Measurements from ENCODE around the gene FADS6. TPM values are rescaled to one million over a fixed set of nuclear protein-coding genes. Genes with fewer than 3 reads are reported as not detected.

Gene FADS6
- total RNA-seq, 1 experiment from 2014 or later = 1.2 TPM

DNA sequence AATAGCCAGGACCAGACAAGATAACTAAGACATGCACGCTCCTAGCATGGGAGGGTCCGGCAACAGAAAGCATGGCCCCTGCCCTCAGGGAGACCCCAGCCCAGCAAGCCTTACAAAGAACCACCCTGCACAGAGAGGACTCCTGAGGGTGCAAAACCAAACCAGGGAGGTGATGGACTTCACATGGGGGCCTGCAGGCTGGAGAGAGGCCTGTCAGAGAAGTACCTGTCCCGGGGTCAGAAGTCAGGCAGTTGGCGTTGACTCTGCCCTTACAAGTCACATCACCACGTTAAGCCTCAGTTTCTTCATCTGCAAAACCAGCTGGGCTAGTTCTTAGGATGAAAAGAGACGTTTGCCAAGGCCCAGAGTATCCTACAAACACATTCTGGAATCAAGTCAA, 35.4 kb upstream of the FADS6 start:
- Histone ChIP-seq H3K79me2 (ENCODE audit: insufficient read depth, low read length) (no peaks in the 10 kb centered on the region), H3K23ac (ENCODE audit: insufficient read length, low read depth, low read length) (no peak overlapping the region), H3K27me3 (ENCODE audit: insufficient read depth, low read length) (peaks cover 30% of the 10 kb centered on the region), H3K27ac (ENCODE audit: insufficient read length, low read depth, low read length) (no peak overlapping the region), H2BK120ac (ENCODE audit: low read depth, low read length, poor library complexity, severe bottlenecking) (no peak overlapping the region), H3K79me1 (ENCODE audit: insufficient read depth, low read depth, low read length, poor library complexity, severe bottlenecking) (no peaks in the 10 kb centered on the region), H3K14ac (ENCODE audit: insufficient read depth, low read length) (no peak overlapping the region), H4K5ac (ENCODE audit: insufficient read length, low read depth, low read length) (no peak overlapping the region), H2BK5ac (ENCODE audit: insufficient read length, low read length) (no peak overlapping the region), H3T11ph (ENCODE audit: low read length) (no peak overlapping the region), H3K4me2 (ENCODE audit: insufficient read depth, insufficient read length, low read length) (no peak overlapping the region), H4K91ac (ENCODE audit: insufficient read length, low read depth, low read length) (no peak overlapping the region), H2BK12ac (ENCODE audit: insufficient read length, low read depth, low read length) (no peak overlapping the region), H3K18ac (ENCODE audit: insufficient read length, low read depth, low read length) (no peak overlapping the region), H3K56ac (ENCODE audit: insufficient read length, low read depth, low read length) (no peak overlapping the region), H3K9me3 (ENCODE audit: control insufficient read depth, low read depth, low read length) (no peaks in the 10 kb centered on the region), H2AK5ac (ENCODE audit: insufficient read length, low read length) (no peak overlapping the region), H2BK20ac (ENCODE audit: low read depth, low read length, poor library complexity, severe bottlenecking) (no peak overlapping the region), H3K23me2 (ENCODE audit: insufficient read length, low read depth, low read length, poor library complexity, severe bottlenecking) (peaks cover 3% of the 10 kb centered on the region), H3K4ac (ENCODE audit: low read depth, low read length) (no peak overlapping the region), H2AFZ (ENCODE audit: low read length) (no peak overlapping the region), H2BK15ac (ENCODE audit: low read depth, low read length) (no peak overlapping the region), H3K4me1 (ENCODE audit: insufficient read depth, low read length) (no peaks in the 10 kb centered on the region), H4K20me1 (ENCODE audit: control insufficient read depth, insufficient read depth, insufficient read length) (no peaks in the 10 kb centered on the region), H4K8ac (replicated peaks; ENCODE audit: insufficient read length, low read depth, low read length) (no peak overlapping the region), H3K9ac (ENCODE audit: extremely low read depth, insufficient read length, low read length) (no peak overlapping the region)
- WGBS (ENCODE audit: extremely low coverage, insufficient read length, low lambda C conversion rate) = no CpG with 5 or more reads among the region's 6 CpGs
- Mint-ChIP-seq H3K36me3 (ENCODE audit: insufficient read depth in 1 of 3, low read depth in 3 of 3) (no peaks in the 10 kb centered on the region), H3K4me1 (peaks cover 6 to 13% of the 10 kb centered on the region in 2 experiments), H3K27me3 (ENCODE audit: low read depth) (peaks cover 97% of the 10 kb centered on the region), H3K9me3 (peaks cover 0 to 5% of the 10 kb centered on the region in 2 experiments; a peak in 2 of 5 replicates), H3K27ac (no peak overlapping the region), H3K4me3 (no peak overlapping the region)
- TF ChIP-seq, protein P1, sequence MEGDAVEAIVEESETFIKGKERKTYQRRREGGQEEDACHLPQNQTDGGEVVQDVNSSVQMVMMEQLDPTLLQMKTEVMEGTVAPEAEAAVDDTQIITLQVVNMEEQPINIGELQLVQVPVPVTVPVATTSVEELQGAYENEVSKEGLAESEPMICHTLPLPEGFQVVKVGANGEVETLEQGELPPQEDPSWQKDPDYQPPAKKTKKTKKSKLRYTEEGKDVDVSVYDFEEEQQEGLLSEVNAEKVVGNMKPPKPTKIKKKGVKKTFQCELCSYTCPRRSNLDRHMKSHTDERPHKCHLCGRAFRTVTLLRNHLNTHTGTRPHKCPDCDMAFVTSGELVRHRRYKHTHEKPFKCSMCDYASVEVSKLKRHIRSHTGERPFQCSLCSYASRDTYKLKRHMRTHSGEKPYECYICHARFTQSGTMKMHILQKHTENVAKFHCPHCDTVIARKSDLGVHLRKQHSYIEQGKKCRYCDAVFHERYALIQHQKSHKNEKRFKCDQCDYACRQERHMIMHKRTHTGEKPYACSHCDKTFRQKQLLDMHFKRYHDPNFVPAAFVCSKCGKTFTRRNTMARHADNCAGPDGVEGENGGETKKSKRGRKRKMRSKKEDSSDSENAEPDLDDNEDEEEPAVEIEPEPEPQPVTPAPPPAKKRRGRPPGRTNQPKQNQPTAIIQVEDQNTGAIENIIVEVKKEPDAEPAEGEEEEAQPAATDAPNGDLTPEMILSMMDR (conservative IDR thresholded peaks at IDR 0.05) = no peak
- DNase-seq = peak; percentile 20
